ENCODE measurements around the gene DOK7.

DNA sequence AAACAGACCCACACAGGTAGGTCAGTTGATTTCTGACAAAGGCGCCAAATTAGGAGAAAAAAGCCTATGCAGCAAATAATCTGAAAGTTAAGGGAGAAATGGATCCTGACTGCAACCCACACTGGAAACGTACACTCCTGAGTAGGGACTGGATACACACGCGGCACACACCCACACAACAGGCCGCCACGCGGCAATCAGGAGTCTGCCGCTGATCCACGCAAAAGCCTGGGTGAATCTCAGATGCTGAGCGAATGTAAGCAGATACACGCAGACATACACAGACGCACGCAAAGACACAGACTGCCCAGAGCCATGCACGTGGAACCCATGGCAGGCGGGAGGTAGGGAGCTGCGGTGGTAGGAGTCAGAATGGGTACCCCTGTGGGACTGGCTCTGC is 47.4 kb downstream of the DOK7 start:
- TF ChIP-seq, protein P1, sequence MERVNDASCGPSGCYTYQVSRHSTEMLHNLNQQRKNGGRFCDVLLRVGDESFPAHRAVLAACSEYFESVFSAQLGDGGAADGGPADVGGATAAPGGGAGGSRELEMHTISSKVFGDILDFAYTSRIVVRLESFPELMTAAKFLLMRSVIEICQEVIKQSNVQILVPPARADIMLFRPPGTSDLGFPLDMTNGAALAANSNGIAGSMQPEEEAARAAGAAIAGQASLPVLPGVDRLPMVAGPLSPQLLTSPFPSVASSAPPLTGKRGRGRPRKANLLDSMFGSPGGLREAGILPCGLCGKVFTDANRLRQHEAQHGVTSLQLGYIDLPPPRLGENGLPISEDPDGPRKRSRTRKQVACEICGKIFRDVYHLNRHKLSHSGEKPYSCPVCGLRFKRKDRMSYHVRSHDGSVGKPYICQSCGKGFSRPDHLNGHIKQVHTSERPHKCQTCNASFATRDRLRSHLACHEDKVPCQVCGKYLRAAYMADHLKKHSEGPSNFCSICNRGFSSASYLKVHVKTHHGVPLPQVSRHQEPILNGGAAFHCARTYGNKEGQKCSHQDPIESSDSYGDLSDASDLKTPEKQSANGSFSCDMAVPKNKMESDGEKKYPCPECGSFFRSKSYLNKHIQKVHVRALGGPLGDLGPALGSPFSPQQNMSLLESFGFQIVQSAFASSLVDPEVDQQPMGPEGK (CRISPR knock-in tag; IDR thresholded peaks at IDR 0.05; ENCODE audit: borderline replicate concordance), result no peak
- TF ChIP-seq, protein P2, sequence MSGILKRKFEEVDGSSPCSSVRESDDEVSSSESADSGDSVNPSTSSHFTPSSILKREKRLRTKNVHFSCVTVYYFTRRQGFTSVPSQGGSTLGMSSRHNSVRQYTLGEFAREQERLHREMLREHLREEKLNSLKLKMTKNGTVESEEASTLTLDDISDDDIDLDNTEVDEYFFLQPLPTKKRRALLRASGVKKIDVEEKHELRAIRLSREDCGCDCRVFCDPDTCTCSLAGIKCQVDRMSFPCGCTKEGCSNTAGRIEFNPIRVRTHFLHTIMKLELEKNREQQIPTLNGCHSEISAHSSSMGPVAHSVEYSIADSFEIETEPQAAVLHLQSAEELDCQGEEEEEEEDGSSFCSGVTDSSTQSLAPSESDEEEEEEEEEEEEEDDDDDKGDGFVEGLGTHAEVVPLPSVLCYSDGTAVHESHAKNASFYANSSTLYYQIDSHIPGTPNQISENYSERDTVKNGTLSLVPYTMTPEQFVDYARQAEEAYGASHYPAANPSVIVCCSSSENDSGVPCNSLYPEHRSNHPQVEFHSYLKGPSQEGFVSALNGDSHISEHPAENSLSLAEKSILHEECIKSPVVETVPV (CRISPR knock-in tag; IDR thresholded peaks at IDR 0.05), result no peak
- TF ChIP-seq ZFP3 (CRISPR knock-in tag; IDR thresholded peaks at IDR 0.05), result no peak
- no peak for TF ChIP-seq PPARA (CRISPR knock-in tag; IDR thresholded peaks at IDR 0.05; ENCODE audit: borderline replicate concordance)
